NCI-H146 treated with DMSO at 0.1 percent for 48 hours (cell line): ENCODE results near the gene ADGRL3.
A peak's percentile ranks its signal among the peaks of the same experiment; 100 is the strongest.
"Not testable (repeated sequence)": the region's sequence is repeated elsewhere in the genome, so short reads cannot be mapped to it uniquely, and the experiment has no call there.

Experiments used
- DNase-seq: peaks from one replicate; lab custom pipeline; 2025; ENCODE audit not compliant: unreplicated experiment; lab: John Stamatoyannopoulos, UW

ADGRL3 gene

GRCh38 chr4:61336488-61336887 is 136.4 kb downstream of the ADGRL3 start:
- DNase-seq = peak; percentile 86

- DNase-seq = peak; percentile 88
These were observed 136.8 kb downstream of the ADGRL3 start for GRCh38 chr4:61336916-61337315.

DNA sequence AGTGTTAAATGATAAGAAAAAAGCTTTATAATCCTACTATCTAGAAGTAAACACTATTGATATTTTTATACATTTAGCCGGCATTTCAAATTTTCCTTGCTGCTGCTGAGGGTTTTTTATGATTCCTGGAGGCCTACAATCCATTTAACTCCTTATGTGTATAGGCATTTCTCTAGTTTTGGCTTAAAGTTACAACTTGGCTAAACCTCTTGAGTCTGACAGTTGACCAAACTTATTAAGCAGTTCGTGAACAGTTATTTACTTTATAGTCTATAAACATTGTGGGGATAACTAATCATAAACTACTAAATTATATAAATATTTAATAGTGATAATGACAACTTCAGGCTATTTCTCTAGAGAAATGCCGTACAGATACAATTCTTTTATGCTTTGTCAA is 141.9 kb downstream of the ADGRL3 start:
- DNase-seq = no peak

DNA sequence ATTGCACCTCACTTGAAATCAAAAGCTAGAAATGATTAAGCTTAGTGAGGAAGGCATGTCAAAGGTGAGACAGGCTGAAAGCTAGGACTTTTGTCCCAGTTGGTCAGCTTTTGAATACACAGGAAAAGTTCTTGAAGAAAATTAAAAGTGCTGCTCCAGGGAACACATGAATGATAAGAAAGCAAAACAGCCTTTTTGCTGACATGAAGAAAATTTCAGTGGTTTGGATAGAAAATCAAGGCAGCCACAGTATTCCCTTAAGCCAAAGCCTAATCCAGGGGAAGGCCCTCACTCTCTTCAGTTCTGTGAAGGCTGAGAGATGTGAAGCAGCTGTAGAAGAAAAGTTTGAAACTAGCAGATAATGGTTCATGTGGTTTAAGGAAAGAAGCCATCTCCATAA is 150.8 kb downstream of the ADGRL3 start:
- DNase-seq = no peak

- DNase-seq = no peak
These were observed 156.6 kb downstream of the ADGRL3 start for GRCh38 chr4:61356696-61357095.

DNA sequence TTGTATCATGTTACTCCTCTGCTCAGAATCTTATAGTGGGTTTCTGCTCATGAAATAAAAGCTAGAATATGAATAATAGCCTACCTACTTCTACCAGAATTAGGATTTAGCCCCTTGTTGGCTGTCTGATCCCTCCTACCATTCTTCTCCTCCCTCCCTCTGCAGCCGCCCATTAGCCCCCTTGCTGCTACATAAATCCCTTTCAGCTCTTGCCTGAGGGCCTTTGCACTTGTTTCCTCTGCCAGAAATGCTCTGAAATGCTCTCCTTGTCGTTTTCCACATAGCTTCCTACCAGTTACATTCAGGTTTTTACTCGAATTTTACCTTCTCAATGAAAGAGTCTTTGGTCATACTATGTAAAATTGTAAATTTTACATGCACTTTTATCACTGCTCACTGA is 159.2 kb downstream of the ADGRL3 start:
- no peak for DNase-seq

DNA sequence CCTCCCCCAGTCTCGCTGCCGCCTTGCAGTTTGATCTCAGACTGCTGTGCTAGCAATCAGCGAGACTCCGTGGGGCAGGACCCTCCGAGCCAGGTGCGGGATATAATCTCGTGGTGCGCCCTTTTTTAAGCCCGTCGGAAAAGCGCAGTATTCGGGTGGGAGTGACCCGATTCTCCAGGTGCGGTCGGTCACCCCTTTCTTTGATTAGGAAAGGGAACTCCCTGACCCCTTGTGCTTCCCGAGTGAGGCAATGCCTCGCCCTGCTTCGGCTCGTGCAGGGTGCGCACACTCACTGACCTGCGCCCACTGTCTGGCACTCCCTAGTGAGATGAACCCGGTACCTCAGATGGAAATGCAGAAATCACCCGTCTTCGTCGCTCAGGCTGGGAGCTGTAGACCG is 172.7 kb downstream of the ADGRL3 start:
- DNase-seq = not testable (repeated sequence)

DNA sequence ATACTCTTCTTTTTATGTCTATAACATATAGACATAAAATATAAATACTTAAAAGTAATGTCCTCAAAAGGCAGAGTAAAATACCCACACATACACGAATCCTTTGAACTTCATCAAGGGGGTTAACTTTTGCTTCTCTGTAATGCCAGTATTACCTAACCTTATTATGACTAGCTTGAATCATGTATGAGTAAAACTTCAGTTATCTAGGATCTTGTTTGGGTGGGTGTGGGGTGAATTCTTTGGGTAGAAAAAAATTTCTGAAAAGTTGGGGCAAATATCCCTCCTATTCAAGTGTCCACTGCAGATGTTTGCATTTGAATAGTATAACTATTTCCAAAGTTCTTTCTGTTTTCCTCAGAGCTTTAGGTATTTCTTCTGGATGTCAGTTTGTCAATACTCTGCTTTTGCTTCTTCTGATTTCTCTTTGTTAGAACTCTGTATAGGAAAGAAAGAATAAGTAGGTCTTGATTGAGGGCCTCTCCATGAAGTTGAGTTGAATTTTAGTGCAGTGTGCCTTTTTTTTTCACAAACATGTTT is 173.8 kb downstream of the ADGRL3 start:
- no peak for DNase-seq

- no peak for DNase-seq
These were observed 174.3 kb downstream of the ADGRL3 start for GRCh38 chr4:61374447-61374891.

GRCh38 chr4:61375301-61375700 is 175.2 kb downstream of the ADGRL3 start:
- no peak for DNase-seq

DNA sequence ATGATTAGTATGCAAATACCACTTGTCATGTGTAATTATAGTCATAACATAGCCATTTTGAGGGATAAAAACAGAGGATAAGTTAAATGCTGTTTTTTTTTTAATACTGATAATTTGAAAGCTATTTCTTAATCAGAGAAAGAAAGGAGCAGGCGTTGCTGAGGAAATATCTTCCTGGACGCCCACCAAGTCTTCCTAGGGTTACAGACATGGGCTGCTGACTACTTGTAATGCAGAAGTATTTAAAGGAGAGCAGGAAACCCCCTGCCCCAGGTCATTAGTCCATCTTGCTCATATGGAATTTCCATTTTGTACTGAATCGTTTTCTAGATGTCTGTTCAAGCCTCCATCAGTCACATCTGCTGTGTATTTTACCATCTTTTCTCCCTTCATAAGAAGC is 176.2 kb downstream of the ADGRL3 start:
- DNase-seq = no peak

DNA sequence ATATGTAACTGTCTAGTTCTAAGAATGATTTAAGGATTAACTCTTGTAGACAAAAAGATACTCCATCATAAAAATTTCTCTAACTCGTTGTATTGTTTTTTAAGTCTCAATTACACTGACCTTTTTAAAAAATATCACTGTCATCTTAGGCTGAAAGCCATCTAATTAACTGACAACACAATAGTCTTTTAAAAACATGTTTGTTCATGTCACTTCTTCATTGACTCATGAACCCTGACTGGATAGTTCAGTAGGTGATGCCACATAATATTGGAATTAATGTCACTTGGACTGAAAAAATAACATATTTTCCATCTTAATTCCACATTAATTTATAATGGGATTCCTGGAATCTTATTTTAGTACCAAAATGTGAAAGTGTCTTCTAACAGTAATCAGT is 179.3 kb downstream of the ADGRL3 start:
- no peak for DNase-seq

- peak; percentile 58 for DNase-seq
These were observed 180.7 kb downstream of the ADGRL3 start for GRCh38 chr4:61380865-61381264.

GRCh38 chr4:61385256-61385655 is 185.1 kb downstream of the ADGRL3 start:
- no peak for DNase-seq

GRCh38 chr4:61387372-61387771 is 187.2 kb downstream of the ADGRL3 start:
- DNase-seq = not testable (repeated sequence)

GRCh38 chr4:61389640-61390039 is 189.5 kb downstream of the ADGRL3 start:
- DNase-seq = no peak

DNA sequence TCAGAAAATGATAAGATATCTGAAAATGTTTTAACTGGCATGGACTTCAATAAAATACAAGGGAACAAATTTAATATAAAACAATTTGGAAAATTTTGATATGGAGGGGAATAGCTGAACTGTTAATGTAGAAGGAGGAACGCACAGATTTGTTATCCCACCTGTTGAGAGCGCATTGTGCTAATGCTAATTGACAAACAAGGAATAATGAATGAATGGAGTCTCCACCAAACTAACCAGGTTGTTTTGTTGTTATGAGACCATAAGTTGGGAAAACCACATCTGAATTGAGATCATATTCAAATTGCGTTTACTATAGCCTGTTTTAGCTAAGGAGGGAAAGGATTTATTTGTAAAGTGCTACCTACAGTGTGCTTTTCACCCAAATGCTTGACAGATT is 195.6 kb downstream of the ADGRL3 start:
- no peak for DNase-seq

- no peak for DNase-seq
These were observed 197.0 kb downstream of the ADGRL3 start for GRCh38 chr4:61397174-61397573.

GRCh38 chr4:61400439-61401038 is 200.4 kb downstream of the ADGRL3 start:
- DNase-seq = peak; percentile 48

DNA sequence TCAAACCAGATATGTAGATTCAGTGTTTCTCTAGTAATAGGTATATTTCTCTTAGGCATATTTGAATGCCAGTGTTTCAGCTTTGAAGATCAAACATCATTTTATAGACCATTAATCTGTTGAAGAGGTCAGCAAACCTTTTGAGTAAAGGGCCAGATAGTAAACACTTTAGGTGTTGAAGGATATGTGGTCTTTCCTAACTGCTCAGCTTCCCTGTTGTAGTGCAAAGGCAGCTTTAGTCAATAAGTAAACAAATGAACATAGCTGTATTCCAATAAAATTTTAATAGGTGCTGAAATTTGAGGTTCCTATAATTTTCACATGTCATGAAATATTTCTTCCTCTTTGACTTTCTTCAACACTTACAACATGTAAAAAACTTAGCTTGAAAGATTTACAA is 201.6 kb downstream of the ADGRL3 start:
- DNase-seq = no peak

GRCh38 chr4:61405307-61405706 is 205.2 kb downstream of the ADGRL3 start:
- no peak for DNase-seq

DNA sequence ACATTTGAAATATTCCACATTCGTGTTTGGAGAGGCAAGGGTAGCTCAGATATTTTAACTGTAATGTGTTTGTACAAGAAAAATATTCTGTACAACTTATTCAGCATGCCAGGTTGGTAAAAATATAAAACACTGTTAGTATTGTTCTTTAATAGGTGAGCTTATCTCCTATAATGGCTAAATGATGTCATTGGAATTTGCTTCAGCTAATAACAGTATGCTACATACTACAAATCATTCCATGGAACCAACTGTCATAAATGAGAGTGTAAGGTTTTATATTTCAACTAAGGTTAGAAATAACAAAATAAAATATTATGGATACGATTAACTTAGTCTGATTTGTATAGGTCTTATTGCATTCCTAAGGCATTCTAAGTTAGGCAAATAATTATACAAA is 206.6 kb downstream of the ADGRL3 start:
- DNase-seq = peak; percentile 52
